HEK293T (cell line): ENCODE measurements around the gene CAMK2G.

Experiments used
- BHLHE40 ChIP-seq: fragments of 450-650 bp; IDR thresholded peaks from 2 replicates; pipeline ENCODE4 v1.6.1; 2016; ENCODE audit warnings: mild to moderate bottlenecking, moderate library complexity, borderline replicate concordance
- CTBP1 ChIP-seq: fragments of 450-650 bp; IDR thresholded peaks from 2 replicates; pipeline ENCODE4 v1.6.1; 2016; ENCODE audit warnings: borderline replicate concordance
- FOXA1 ChIP-seq: fragments of 450-650 bp; IDR thresholded peaks from 2 replicates; pipeline ENCODE4 v1.6.1; 2016; ENCODE audit warnings: mild to moderate bottlenecking
- FOXK2 ChIP-seq: fragments of 450-650 bp; IDR thresholded peaks from 2 replicates; pipeline ENCODE4 v1.6.1; 2016; ENCODE audit warnings: mild to moderate bottlenecking
- FOXM1 ChIP-seq: fragments of 450-650 bp; IDR thresholded peaks from 2 replicates; pipeline ENCODE4 v1.6.1; 2017; ENCODE audit warnings: mild to moderate bottlenecking, borderline replicate concordance
- HDGF ChIP-seq: fragments of 450-650 bp; IDR thresholded peaks from 2 replicates; pipeline ENCODE4 v1.6.1; 2017; ENCODE audit warnings: antibody characterized with exemption, borderline replicate concordance
- SP1 ChIP-seq: fragments of 450-650 bp; IDR thresholded peaks from 2 replicates; pipeline ENCODE4 v1.6.1; 2017
- TARDBP ChIP-seq: fragments of 450-650 bp; IDR thresholded peaks from 2 replicates; pipeline ENCODE4 v1.6.1; 2016

DNA sequence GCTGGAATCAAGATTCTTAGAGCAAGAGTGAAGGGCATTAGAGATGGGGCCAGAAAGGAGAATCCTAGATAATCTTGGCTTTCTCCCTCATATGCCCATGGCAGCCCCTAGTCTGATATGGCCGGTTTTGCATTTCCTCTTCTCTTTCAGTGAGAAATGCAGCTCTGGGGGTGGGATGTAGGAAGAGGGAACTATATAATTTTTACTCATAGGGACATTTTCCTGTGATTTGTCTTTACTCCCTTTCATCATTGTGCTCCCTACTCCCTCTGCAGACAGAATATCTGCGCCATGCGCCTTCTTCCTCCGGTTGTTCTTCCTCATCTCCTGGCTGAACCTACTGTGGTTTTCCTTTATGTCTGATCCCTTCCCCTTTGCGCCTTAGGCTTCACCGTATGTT is 109.3 kb downstream of the CAMK2G start:
- no peak for TF ChIP-seq FOXM1
- TF ChIP-seq BHLHE40 = no peak
- no peak for TF ChIP-seq TARDBP
- no peak for TF ChIP-seq FOXA1
- no peak for TF ChIP-seq HDGF
- TF ChIP-seq CTBP1 = no peak
- TF ChIP-seq FOXK2 = no peak
- TF ChIP-seq SP1 = no peak
